ENCODE measurements around the gene UIMC1. TPM values are rescaled to one million over a fixed set of nuclear protein-coding genes. Genes with fewer than 3 reads are reported as not detected.
A peak's percentile ranks its signal among the peaks of the same experiment; 100 is the strongest.

The UIMC1 gene
- total and polyA plus RNA-seq, 3 donors from 2014 or later = 78.3 to 141 (median 89.9) TPM

DNA sequence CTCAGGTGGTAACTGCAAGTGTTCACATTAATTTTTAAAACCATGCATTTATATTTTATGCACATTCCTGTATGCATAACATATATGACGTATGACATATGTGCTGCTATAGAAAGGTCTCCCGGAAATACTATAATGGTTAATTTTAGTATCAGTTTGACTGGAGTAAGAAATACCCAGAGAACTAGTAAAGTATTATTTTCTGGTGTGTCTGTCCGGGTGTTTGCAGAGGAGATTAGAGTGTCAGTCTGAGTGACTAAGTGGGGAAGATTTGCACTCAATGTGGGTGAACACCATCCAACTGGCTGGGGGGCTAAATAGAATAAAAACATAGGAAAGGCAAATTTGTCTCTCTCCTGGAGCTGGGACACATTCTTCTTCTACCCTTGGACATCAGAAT is 26.9 kb downstream of the UIMC1 start:
- Histone ChIP-seq H3K36me3 (ENCODE audit: low read depth, missing control alignments) (peaks cover 2% of the 10 kb centered on the region), H3K4me3 (no peak overlapping the region), H3K9me3 (no peaks in the 10 kb centered on the region), H3K4me1 (peaks cover 2% of the 10 kb centered on the region), H3K27me3 (no peaks in the 10 kb centered on the region), H3K27ac (no peak overlapping the region)
- intact Hi-C loops (cut with DNase I; ENCODE audit: low total_unique reads) = no loop called here
- TF ChIP-seq, protein P1, sequence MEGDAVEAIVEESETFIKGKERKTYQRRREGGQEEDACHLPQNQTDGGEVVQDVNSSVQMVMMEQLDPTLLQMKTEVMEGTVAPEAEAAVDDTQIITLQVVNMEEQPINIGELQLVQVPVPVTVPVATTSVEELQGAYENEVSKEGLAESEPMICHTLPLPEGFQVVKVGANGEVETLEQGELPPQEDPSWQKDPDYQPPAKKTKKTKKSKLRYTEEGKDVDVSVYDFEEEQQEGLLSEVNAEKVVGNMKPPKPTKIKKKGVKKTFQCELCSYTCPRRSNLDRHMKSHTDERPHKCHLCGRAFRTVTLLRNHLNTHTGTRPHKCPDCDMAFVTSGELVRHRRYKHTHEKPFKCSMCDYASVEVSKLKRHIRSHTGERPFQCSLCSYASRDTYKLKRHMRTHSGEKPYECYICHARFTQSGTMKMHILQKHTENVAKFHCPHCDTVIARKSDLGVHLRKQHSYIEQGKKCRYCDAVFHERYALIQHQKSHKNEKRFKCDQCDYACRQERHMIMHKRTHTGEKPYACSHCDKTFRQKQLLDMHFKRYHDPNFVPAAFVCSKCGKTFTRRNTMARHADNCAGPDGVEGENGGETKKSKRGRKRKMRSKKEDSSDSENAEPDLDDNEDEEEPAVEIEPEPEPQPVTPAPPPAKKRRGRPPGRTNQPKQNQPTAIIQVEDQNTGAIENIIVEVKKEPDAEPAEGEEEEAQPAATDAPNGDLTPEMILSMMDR (IDR thresholded peaks at IDR 0.05) = no peak
- TF ChIP-seq POLR2A (IDR thresholded peaks at IDR 0.05) = no peak
- 90 to 93% methylated on average over 3 of the region's 3 CpGs for WGBS, 2 donors
- DNase-seq = no peak

DNA sequence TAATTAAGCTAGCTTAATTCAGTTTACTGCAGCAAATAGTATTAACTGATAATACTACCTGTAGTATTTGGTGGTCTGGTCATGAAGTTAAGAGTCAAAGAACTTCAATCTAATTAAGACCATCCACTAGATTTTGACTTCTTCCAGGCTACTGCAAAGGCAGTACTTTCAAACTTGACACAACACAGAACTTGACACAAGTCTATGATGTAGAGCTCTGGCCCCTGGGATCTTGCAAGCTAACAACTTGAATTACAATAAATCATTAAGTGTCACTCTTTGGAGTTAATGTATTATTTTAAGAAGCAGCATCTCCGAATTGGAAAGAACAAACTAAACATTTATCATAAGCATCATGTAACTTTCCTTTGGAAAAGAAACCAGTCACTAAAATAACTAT is 40.9 kb downstream of the UIMC1 start:
- Histone ChIP-seq H3K27ac (no peak overlapping the region), H3K4me3 (no peak overlapping the region), H3K4me1 (no peaks in the 10 kb centered on the region), H3K27me3 (no peaks in the 10 kb centered on the region), H3K36me3 (ENCODE audit: low read depth, missing control alignments) (no peaks in the 10 kb centered on the region), H3K9me3 (no peaks in the 10 kb centered on the region)
- TF ChIP-seq, protein P1 (IDR thresholded peaks at IDR 0.05) = no peak
- no peak for TF ChIP-seq POLR2A (IDR thresholded peaks at IDR 0.05)
- intact Hi-C loops (cut with DNase I; ENCODE audit: low total_unique reads) = no loop called here
- DNase-seq = no peak
- WGBS, 2 donors = 40 to 65% methylated on average over 1 of the region's 1 CpG

DNA sequence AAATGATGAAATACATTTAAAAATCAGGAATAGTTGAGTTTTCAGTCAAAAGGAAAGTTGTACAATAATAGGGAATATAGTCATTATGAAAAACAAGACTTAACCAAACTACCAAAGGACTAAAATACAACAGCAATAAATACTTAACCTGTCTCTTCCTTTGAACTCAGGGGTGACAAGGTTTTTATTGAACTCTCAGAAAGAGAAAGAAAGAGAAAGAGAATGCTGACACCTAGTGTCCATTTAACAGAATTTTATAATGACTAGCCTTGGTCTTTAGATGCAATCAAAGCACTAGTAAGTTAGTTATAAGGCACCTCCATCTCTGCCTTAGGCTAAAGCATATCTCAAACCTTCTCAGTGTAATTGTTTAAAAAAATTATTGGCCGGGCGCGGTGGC is 47.5 kb downstream of the UIMC1 start:
- TF ChIP-seq POLR2A (IDR thresholded peaks at IDR 0.05) = no peak
- TF ChIP-seq, protein P1 (IDR thresholded peaks at IDR 0.05) = peak in 2 of 3 experiments; percentile 14 to 34

DNA sequence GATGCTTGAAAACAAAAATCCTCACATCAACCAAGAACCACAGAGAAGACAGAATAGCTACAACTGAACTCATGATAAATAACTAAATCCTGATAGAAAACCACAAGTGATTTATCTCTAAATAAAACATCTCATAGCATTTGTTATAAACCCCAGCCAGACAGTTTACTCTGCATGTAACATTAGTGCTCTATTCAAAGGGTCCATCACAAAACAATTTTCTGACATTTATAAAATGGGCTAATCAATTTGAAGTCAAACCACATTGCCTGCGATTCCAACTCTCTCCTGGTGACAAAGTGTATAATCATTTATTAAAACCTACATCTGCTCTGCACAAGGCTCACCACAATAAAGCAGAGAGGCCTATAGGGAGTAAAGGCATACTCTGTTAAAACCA is 49.8 kb downstream of the UIMC1 start:
- H3K36me3 ChIP-seq (ENCODE audit: low read depth, missing control alignments) = no peaks in the 10 kb centered on the region
- DNase-seq = no peak
- WGBS, 2 donors = 94 to 100% methylated on average over 1 of the region's 1 CpG
- no peak overlapping the region for H3K27ac ChIP-seq
- H3K9me3 ChIP-seq = no peaks in the 10 kb centered on the region
- H3K4me1 ChIP-seq = no peaks in the 10 kb centered on the region
- no peak overlapping the region for H3K4me3 ChIP-seq
- no peaks in the 10 kb centered on the region for H3K27me3 ChIP-seq
- intact Hi-C loops (cut with DNase I; ENCODE audit: low total_unique reads) = no loop called here
- TF ChIP-seq, protein P1 (IDR thresholded peaks at IDR 0.05) = no peak
- no peak for TF ChIP-seq POLR2A (IDR thresholded peaks at IDR 0.05)

More for the DNA sequence above, 47.5 kb downstream of the UIMC1 start:
- no peak for DNase-seq
- 76 to 78% methylated on average over 3 of the region's 3 CpGs for WGBS, 2 donors
- Histone ChIP-seq H3K36me3 (ENCODE audit: low read depth, missing control alignments) (no peaks in the 10 kb centered on the region), H3K4me1 (no peaks in the 10 kb centered on the region), H3K4me3 (no peak overlapping the region), H3K27me3 (no peaks in the 10 kb centered on the region), H3K27ac (no peak overlapping the region), H3K9me3 (no peaks in the 10 kb centered on the region)
- intact Hi-C loops (cut with DNase I; ENCODE audit: low total_unique reads) = no loop called here

DNA sequence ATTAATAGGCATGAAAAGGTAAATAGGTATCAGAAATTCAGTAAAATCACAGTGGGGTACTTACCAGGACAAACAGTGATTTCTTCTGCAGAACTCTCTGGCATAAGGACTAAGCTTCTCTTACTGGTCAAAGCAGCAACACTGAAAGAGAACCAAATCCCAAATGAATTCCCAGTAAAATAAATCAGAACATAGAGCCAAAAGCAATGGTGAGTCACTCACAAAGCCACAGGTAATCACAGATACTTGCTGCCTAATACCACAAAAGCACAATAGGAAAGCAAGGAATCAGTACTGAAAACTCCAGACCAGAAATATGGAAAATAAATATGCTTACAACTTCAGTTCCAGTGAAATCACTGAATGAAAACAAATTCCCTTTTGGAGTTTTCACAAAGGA is 50.7 kb downstream of the UIMC1 start:
- intact Hi-C loops (cut with DNase I; ENCODE audit: low total_unique reads) = no loop called here
- TF ChIP-seq, protein P1 (IDR thresholded peaks at IDR 0.05) = no peak
- no peak for TF ChIP-seq POLR2A (IDR thresholded peaks at IDR 0.05)
- Histone ChIP-seq H3K4me3 (no peak overlapping the region), H3K9me3 (no peaks in the 10 kb centered on the region), H3K36me3 (ENCODE audit: low read depth, missing control alignments) (no peaks in the 10 kb centered on the region), H3K4me1 (no peaks in the 10 kb centered on the region), H3K27ac (no peak overlapping the region), H3K27me3 (no peaks in the 10 kb centered on the region)
- DNase-seq = no peak

All from testis (tissue), 3 donors.